Skin of body (tissue), 2 donors: ENCODE data around the gene DMAC2. TPM values are rescaled to one million over a fixed set of nuclear protein-coding genes. Genes with fewer than 3 reads are reported as not detected.
"Not testable (repeated sequence)": the region's sequence is repeated elsewhere in the genome, so short reads cannot be mapped to it uniquely, and the experiment has no call there.

Experiments used
- DNase-seq: peaks from one replicate; lab custom pipeline; 2025; lab: John Stamatoyannopoulos, UW
- total RNA-seq: library from RNA; depleted of rRNA; stranded (reverse); fragments of >200 nt; gene quantifications from one replicate; pipeline ENCODE4 v1.2.3, GENCODE V29; 2014

The DMAC2 gene
- total RNA-seq, 1 donor from 2014 or later = 14.4 TPM

DNA sequence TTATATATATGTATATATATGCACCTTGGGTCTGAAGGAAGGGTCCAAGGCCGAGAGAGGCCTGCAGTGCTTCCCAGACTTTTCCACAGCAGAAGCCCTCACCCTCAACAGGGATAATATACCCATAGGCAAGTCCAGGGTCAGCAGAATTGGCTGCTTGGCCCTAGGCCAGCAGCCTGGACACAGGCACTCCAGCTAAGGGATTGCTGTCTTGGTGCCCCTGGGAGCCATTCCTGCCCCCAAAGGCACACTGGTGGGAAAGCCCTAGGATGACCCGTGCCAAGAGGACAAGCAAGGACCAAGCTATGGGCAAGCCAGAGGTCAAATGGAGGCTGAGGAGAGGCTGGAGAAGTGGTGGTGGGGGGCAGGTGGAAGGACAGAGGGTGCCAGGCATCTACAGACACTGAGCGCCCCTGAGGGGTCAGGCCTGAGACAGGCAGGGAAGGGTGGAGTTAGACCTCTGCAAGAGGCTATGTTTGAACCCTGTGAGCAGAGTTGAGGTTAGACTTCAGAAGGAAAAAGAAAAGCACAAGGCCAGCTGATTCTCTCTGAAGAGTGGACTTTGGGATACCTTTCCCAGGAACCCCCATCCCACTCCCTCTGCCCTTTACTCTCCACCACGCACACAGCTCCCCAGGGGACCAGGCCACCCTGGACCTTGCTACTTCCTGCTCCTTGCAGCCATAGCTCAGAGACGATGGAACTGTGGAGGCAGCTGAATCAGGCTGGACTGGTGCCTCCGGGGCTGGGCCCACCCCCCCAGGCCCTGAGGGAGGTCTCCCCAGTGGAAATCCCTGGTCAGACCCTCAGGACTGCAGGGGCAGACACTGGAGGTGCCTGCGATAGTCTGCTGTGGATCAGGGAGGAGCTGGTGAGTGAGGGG lies 3.0 kb upstream of the DMAC2 start, which contains the start of gene ERICH4:
Gene ERICH4, plus strand, starts transcription at position 684 of the 883 bp plus-strand sequence. Its CDS starts 14 bp downstream, at position 698.
- no peak for DNase-seq

DNA sequence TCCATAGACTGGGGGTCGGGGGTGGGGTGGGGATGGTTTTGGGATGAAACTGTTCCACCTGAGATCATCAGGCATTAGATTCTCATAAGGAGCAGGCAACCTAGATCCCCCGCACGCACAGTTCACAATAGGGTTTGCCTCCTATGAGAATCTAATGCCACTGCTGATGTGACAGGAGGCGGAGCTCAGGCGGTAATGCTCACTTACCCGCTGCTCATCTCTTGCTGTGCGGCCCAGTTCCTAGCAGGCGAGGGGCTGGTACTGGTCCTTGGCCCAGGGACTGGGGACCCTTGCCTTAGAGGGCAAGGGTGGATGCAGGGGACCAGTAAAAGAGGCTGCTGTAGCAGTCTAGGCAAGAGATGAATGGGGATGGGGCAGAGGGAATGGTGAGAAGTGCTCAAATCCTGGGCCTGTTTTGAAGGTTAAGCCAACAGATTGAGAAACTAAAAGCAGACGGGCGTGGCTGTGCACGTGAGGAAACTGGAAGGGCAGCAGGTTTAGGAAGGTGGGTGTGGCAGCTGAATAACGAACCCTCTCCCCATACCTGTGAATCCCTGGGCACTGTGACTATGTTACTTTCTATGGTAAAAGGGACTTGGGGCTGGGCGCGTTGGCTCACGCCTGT lies 1.7 kb upstream of the DMAC2 start:
- DNase-seq = no peak

DNA sequence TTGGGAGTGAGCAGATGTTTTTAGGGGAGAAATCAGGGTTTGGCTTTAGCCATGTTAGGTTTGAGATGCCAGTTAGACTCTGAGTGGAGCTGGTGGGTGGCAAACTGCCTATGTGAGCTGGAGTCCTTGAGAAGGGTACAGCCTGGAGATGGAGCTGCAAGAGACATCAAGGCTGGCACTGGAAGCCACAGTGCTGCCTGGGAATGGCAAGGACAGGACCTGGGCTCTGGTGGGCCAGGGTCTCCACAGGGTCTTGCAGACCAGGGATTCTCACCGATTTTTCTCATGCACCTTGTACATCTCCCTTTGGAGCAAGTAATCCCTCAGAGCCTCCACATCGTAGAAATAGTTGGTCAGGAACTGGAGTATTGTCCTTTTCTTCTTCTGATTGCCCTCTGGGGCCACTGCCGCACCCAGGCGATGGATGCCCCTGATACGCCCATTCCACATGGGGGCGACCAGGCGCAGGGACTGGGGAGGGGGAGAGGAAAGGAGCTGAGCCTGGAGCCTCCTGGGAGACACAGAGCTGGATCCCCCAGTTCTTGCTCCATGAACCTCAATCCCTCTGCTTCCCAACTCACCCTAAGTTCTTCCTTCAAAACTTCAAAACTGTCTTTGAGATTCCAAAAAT lies 1.7 kb downstream of the DMAC2 start:
- DNase-seq = no peak

DNA sequence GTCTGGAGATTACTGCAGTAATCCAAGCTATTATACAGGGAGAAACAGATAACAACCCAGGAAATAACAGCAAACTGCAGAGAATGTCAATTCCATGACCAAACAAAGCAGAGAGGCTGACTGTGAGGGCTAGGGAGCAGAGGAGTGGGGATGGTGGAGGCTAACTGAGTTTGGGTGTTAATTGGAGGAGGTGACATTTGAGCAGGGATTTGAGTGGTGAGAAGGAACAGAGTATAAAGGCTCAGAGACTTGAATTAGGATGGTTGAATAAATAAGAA lies 3.1 kb downstream of the DMAC2 start:
- DNase-seq = no peak

DNA sequence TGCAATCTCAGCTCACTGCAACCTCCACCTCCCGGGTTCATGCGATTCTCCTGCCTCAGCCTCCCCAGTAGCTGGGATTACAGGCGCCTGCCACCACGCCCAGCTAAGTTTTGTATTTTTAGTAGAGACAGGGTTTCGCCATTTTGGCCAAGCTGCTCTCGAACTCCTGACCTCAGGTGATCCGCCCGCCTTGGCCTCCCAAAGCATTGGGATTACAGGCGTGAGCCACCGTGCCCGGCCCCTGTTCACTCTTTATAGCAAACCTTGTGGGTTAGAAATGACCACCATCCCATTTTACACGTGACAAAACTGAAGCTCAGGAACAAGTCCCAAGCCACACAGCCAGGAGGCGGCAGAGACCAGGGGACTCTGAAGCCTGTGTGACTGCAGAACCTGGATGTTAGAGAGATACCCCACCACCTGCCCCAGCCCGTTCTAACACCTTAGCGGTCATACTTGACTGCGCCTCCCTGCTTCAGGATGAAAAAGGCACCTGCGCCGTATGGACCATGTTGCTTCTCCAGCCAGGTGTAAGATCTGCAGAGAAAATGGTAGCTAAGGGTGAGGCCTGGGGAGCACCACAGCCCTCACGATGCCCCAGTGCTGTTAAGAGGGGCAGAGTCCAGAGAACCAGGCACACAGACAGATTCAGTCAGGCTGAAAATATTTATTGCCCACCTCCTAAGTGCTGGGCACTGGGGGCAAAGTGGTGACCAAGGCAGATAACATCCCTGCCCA lies 3.6 kb downstream of the DMAC2 start:
- no peak for DNase-seq

DNA sequence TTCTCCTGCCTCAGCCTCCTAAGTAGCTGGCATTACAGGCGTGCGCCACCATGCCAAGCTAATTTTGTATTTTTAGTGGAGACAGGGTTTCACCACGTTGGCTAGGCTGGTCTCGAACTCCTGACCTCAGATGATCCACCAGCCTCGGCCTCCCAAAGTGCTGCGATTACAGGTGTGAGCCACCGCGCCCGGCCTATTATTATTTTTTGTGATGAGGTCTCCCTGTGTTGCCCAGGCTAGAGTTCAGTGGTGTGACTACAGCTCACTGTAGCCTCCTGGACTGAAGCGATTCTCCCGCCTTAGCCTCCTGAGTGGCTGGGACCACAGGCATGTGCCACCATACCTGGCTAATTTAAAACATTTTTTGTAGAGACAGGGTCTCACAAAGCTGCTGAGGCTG lies 4.3 kb downstream of the DMAC2 start:
- not testable (repeated sequence) for DNase-seq

DNA sequence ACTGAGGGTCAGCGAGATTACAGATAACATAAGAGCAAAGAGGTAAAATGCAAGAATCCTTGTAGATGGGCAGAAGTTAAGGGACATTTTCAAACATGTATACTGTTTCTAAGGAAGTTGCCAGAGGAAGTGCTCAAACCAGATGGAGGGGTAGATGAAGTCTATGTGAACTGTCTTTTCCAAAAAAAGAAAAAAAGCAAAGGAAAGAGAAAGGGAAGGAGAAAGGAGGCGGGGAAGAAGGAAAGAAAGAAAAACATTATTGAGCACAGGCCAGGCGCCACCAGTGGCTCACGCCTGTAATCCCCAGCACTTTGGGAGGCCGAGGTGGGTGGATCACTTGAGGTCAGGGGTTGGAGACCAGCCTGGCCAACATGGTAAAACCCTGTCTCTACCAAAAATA lies 5.3 kb downstream of the DMAC2 start:
- DNase-seq = no peak

DNA sequence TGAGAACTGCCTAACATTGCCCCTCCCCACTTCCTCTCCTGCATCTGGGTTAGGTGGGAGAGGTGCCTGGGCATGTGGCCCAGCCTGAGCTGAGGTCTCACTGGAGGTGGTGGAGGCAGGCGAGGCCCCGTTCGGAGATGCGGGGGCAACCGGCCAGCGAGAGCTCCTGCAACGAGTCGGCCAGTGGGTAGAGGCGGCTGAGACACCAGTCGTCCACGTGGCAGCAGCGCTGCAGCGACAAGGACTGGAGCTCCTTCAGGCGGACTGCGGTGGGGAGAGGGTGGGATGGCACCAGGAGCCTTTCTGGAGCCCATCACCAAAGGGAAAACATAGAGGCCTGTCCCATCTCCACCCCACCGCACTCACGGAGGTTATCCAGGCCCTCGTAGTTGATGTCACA lies 6.5 kb downstream of the DMAC2 start:
- DNase-seq = no peak

DNA sequence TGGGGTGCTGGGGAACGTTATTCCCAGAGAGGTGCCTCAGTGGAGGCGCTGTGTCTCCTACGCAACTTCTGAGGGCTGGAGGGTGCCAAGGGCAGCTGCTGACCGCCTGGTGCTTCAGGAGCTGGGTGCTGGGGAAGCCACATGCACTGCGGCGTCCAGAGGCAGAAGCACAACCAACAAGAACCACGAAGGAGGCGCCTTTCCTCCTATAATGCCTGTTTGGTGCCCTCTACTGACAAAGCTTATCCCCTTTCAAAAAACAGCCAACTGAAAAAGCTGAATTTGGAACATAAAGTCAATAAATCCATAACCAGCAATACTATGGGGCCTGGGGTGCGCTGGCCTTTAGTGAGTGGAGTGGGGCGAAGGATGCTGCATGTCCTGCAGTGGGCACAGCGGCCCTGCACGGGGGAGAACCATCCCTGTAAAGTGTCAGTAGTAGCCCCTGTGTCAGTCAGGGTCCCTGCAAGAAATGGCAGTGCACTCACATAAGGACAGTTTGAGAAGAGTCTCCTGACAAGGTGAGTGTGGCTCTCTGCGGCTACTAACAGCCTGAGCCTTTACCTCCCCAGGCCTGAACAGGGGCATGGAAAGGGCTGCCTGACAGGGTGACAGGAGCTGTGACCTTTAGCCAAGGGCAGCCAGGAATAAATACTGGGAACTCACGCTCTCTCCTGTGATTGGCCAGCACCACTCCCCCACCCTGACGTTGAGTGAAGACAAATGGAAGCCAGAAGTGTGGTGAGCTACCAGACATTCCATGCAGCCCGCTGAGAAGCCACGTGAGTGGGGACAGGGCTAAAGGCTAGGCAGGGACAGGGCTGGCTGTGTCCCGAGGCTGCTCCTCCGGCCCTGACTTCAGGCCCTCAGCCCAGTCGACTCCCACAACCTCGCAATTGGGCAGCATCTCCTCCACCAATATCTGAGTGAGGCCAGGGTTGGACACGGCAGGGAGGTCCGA lies 8.0 kb downstream of the DMAC2 start:
- no peak for DNase-seq

DNA sequence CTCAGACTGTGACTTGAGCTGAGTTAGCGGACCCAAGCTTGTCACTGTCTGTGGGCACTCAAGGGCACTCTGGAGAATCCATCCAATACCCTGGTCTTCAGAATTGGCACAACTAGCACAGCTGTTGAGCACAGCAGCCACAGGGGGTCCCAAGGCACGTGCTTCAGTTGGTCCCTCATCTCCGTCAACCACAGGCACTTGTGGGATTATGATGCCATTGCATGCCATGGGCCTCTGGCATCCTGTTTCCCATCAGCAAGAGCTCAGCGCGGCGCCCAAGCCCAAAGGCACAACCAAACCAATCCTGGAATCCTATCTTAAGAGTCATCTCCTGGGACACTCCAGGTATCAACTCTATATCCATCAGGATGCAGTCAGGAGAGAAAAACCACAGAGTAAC lies 8.8 kb downstream of the DMAC2 start:
- DNase-seq = no peak

DNA sequence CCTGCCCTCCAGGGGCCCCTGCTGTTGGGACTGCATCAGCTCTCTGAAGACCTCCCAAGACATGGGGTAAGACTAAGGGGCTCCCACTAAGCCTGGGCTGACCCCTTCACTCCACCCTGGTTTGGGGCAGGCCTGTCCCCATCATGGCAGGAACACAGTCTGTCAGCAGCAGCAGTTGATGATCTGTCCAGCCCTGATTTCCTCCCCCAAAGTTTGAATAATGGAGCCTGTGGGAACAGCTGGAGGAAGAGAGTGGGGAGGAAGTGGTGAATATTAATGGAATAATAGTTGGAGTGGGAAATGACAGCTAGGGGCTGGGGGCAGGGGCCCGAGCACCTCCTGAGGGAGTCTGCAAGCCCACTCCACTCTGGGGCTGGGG lies 11.2 kb downstream of the DMAC2 start:
- DNase-seq = no peak

DNA sequence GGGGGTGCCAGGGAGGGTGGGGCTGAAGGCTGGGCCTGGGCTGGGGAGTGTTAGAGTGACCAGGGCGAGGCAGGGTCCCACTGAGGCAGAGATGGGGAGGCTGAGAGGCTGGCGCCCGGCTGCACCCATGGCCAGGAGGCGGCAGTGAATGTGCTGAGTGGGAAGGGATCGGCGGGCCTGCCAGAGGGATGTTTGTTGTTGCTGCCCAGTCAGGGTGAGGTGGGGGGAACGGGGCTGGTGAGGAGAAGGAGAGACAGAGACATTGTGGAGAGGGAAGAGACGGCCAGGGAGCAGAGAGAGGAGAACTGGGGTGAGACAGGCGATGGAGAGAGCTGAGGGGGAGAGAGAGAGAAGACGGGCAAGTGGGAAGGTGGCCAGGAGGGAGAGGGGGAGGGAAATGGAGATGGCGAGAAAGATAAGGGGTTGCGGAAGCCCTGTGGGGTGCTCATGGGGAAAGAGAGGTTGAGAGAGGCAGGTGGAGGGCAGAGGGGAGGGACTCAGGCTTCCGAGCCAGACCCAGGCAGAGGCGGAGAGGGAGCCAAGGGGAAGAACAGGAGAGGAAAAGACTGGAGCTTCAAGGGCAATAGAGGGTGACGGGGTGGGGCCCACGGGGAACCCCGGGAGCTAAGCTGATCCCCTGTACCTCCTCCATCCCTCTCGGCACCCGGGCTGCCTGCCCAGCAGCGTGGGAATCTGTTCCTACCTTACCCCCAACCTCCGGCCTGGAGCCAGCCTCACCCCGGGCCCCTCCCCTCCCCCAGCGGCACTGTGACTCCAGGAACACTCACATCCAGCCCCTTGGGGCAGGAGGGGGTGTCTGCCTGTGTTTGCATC lies 11.8 kb downstream of the DMAC2 start:
- DNase-seq = no peak

DNA sequence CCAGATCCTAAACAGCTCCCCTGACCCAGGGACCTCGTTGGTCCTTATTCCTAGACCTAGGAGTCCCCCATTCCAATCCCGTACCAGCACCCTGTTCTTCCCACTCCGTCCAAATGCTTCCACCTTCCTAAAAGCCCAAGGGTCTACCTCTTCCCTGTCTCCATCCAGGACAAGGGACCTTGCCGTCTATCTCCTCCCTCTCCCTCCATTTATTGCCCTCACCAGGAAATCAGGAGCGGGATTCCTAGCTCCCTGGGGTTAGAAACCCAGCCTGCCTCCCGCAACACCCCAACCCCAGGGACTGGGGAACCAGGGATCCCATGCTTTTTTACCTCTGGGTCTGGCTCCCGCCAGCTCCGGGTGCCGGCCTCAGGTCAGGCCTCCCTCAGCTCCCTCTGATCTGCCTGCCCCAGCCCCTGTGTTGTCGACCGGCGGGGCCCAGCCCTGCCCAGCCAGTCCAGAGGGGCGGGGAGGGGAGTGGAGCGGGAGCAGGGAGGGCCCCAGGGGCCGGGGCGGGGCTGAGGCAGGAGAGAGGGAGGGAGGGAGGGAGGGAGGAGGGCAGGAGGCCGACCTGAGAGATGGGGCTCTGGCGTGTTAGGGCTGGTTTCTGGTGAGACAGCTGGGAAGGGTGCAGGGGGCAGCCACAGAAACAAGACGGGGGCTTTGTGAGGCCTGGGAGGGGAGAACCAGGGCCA lies 12.6 kb downstream of the DMAC2 start, which contains the start of gene B3GNT8:
Gene B3GNT8, minus strand, starts transcription at position 423 of the 695 bp plus-strand sequence. CDS start 596 bp downstream, outside the sequence.
- peak; percentile 34 for DNase-seq

DNA sequence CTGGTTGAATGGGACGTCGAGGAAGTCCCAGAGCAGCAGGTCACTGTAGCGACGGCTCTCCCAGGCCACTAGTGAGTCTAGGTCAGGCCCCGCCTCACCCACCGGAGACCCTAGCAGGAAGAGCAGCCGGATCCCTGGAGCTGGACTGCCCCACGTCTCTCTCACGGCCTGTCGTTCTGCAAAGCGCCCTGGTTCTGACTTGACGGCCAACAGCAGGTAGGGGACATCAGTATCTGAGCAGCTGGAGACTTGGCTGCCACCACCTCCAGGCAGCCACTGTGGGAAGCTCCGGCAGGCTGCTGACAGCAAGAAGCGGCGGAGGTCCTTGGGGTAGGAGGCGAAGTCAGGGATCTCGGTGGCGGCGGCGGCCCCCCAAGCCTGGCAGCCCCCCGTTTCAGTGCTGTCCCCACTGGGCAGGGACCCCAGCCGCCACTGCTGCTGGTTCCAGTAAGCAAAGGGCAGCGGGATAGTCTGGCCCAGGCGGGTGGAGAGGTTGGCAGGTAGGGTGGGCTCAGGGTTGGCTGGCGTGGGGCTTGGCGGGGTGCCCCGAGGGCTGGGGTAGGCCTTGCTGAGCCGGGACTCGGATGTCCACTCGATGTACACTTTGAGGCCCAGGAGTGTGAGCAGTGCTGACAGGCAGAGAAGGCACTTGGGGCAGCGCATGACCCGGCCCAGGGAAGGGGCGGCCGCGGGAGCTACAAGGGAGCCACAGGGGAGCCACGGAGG lies 13.4 kb downstream of the DMAC2 start:
- DNase-seq = no peak

DNA sequence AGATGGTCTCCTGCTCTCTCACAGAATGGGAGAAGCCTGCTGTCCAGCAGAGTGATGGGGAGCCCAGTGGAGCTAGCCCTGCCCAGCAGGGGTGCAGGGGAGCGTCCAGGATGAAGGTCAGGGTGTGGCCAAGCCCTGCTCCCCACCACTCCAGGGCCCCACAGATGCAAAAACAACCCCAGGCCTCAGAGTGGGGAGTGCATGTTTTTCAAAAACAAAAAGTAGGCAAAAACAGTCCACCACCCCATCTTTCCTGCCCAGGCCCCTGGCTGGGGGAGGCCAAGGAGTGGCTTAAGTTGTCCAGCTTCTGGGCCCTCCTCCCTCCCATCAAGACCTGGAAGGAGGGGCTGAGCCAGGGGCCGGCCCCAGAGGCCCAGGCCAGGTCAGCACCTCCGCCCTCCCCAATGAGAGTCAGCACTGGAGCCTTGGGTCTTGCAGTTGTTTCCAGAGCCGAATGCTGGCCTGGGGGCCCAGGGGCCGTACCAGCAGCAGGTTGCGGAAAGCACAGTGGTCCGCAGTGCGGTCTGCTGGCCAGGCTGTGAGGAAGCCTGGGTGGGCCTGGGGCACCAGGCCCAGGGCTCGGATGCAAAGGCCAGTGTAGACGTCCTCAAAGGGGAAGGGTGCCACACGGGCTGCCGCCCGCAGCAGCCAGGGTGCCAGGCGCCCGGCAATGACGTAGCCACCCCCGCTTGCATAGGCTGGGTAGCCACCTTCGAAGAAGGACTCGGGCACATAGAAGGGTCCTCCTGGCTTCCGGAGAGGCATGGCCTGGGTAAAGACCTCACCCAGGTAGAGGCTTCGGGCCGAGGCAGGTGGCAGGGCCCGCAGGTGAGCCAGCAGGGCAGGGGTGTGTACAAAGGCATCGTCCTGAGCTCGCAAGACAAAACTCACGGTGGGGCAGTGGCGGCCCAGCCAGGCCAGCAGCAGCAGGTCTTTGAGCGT lies 14.3 kb downstream of the DMAC2 start:
- DNase-seq = no peak

DNA sequence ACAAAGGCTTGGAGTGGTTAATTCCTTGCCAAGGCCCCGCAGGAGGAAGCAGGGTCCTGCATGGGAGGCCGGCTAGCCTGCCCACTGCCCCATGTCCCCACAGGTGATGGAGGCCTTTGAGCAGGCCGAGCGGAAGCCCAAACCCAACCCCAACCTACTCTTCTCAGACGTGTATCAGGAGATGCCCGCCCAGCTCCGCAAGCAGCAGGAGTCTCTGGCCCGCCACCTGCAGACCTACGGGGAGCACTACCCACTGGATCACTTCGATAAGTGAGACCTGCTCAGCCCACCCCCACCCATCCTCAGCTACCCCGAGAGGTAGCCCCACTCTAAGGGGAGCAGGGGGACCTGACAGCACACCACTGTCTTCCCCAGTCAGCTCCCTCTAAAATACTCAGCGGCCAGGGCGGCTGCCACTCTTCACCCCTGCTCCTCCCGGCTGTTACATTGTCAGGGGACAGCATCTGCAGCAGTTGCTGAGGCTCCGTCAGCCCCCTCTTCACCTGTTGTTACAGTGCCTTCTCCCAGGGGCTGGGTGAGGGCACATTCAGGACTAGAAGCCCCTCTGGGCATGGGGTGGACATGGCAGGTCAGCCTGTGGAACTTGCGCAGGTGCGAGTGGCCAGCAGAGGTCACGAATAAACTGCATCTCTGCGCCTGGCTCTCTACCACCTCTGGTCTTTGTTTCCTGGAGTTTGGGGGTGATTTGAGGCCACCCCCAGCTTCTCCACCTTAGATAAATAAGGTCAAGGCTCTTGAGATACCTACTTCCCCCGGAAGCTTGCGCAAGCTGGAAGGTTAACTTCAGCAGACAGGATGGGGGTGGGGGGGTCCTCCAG lies 15.2 kb downstream of the DMAC2 start:
- no peak for DNase-seq
